ENCODE measurements around the gene GRIPAP1. TPM values are rescaled to one million over a fixed set of nuclear protein-coding genes. Genes with fewer than 3 reads are reported as not detected.

GRIPAP1 gene
- total RNA-seq, 1 donor: 11.9 TPM

- no peak overlapping the region for H3K4me3 ChIP-seq (ENCODE audit: low read depth, low read length)
- TF ChIP-seq CTCF (IDR thresholded peaks at IDR 0.05; ENCODE audit: insufficient read depth, low read length): no peak
- peak; percentile 77 for DNase-seq (ENCODE audit: low read depth)
These were observed 40.4 kb downstream of the GRIPAP1 start for GRCh38 chrX:48961585-48962091.

DNA sequence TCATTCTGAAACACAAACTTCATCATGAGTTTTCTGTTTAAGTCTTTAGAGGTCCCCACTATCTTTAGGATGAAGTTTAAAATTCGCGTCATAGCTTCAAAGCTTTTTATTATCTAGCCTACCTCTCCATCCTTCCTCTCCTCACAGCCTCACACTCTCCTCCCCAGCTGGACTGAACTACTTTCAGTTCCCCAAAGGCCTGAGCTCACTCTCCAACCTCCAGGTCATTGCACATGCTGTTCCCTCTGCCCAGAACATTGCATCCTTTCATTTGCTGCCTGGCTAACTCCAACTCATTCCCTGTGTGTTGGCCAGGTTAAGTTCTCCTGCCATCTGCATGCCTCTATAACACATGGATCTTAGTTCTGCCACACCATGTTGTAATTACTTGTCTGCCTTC, 41.8 kb downstream of the GRIPAP1 start:
- no peak for DNase-seq (ENCODE audit: low read depth)
- no peak for TF ChIP-seq CTCF (IDR thresholded peaks at IDR 0.05; ENCODE audit: insufficient read depth, low read length)
- H3K4me3 ChIP-seq (ENCODE audit: low read depth, low read length): no peak overlapping the region

DNA sequence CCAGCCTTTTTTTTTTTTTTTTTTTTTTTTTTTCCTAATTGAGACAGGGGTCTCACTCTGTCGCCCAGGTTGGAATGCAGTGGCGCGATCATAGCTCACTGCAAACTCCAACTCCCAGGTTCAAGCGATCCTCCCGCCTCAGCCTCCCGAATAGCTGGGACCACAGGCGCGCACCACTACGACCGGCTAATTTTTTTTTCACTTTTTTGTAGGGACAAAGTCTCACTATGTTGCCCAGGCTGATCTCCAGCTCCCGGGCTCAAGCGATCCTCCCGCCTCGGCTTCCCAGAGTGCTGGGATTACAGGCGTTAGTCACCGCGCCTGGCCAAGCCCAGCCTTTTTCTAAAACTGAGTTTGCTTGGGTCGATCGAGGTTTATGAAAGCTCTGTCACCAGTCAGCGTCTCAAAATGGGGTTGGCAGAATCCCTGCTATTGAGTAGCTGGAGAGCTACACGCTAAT, 43.4 kb downstream of the GRIPAP1 start:
- peak; percentile 70 for DNase-seq (ENCODE audit: low read depth)
- no peak for TF ChIP-seq CTCF (IDR thresholded peaks at IDR 0.05; ENCODE audit: insufficient read depth, low read length)
- H3K4me3 ChIP-seq (ENCODE audit: low read depth, low read length): peak overlapping the region; percentile 62

DNA sequence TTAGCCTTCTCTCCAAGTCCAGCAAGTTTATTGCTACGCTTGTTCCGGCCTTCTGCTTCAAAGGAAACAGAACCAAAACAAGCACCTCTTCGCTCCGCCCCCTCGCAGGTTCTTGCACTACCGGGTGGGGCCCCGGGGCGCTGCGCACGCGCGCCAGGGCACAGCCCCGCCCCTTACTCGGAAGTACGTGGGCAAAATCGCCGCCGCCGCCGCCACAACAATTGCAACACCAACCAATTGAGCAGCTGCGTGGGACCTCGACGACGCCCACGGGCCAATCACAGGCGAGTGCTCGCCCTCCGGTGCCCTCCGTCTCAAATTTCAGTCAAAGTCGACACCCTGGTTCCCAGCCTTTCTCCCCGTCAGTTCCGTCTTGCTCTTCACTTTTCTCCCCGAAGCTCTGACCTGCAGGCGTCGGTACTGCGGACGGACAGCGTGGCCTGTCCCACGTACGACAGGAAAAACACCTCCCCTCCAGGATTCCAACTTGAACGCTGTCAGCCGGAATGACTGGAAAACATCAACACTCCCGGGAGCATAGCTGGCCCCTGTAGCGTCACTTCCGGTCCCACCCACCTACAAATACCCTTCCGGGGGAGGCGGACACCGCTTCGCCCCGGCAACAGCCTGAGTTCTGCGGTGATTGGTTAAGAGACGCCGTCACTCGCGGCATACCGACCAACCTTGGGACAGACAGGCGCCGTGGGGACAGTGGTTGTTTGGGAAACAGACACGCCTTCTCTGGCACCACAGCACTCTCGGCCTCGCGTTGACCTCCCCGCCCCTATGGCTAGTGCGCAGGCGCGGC, 44.0 kb downstream of the GRIPAP1 start:
- DNase-seq (ENCODE audit: low read depth): peak; percentile 98
- no peak for TF ChIP-seq CTCF (IDR thresholded peaks at IDR 0.05; ENCODE audit: insufficient read depth, low read length)

DNA sequence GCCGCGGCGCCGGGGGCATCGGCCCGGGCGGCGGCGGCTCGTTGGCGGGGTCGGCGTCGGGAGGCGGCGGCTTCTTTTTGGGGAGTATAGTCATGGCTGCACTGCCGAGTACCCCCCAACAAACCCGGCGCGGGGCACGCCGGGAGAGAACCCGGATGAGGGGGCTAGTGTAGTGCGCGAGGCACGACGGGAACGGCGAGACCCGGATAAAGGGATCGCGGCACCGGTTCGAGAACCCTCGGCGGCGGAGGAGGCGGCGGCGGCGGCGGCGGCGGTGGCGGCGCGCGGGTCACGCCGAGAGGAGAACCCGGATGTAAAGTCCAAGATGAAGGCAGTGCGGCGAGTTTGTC, 44.6 kb downstream of the GRIPAP1 start, which contains the start of gene OTUD5:
TSS of gene OTUD5 (minus strand) at position 131 of the 350 bp plus-strand sequence. CDS start at position 94, 37 bp downstream.
- no peak for DNase-seq (ENCODE audit: low read depth)
- H3K4me3 ChIP-seq (ENCODE audit: low read depth, low read length): peak within 1 kb of the TSS; percentile 79
- TF ChIP-seq CTCF (IDR thresholded peaks at IDR 0.05; ENCODE audit: insufficient read depth, low read length): no peak

More for the DNA sequence above, 44.0 kb downstream of the GRIPAP1 start:
- H3K4me3 ChIP-seq (ENCODE audit: low read depth, low read length): peak overlapping the region; percentile 79

DNA sequence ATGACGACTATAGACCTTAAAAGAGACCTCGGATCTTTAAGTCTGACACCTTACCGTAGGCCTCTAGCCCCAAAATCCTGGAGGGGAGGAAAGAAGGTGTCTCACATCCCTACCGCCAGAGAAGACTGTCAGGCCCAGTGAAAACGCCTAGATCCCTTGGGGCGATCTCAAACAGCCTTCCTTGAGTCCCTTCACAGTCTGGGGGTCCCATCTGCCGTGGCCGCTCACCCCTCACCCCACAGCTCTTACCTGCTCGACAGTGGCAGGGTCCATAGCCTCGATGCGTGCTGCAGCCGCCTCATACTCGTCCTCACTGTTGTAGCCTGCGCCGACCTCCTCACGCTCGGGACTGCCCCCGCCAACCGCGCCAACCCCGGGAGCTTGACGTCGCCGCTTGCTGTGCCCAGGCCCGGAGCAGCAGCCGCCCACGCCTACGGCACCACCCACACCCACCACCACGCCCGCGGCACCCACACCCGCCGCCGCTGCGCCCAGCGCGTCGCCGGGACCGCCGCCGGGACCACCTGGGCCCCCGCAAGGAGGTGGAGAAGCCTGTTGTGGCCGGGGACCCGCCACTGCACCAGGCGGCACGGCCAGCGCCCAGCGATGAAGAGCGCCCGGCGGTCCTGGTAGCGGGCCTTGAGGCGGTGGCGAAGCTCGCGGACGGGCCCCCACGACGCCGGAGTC, 45.2 kb downstream of the GRIPAP1 start:
- DNase-seq (ENCODE audit: low read depth): no peak
- TF ChIP-seq CTCF (IDR thresholded peaks at IDR 0.05; ENCODE audit: insufficient read depth, low read length): no peak
- peak overlapping the region; percentile 76 for H3K4me3 ChIP-seq (ENCODE audit: low read depth, low read length)
